K562 (cell line): Measurements from ENCODE around the gene SHF.

Source experiments
- CREB3 ChIP-seq: fragments of 450-650 bp; conservative IDR thresholded peaks from 2 replicates; pipeline ENCODE4 v1.6.1; 2016; ENCODE audit warnings: missing genetic modification characterization, low read depth, mild to moderate bottlenecking, missing compliant biosample characterization, moderate library complexity
- ETV5 ChIP-seq: sonication (generic); formaldehyde crosslinking; IDR thresholded peaks from 2 replicates; pipeline ENCODE4 v1.4.0; 2020; ENCODE audit warnings: low read depth, mild to moderate bottlenecking, missing genetic modification reagents
- FOSL1 ChIP-seq: fragments of 200-800 bp; sonication (Bioruptor generic); conservative IDR thresholded peaks from 2 replicates; pipeline ENCODE4 v1.6.1; 2016; ENCODE audit warnings: missing genetic modification characterization, missing compliant biosample characterization
- LARP7 ChIP-seq: fragments of 450-650 bp; IDR thresholded peaks from 2 replicates; pipeline ENCODE4 v1.6.1; 2016
- MAX ChIP-seq: sonication (generic); formaldehyde crosslinking; IDR thresholded peaks from 2 replicates; pipeline ENCODE4 v1.9.0; 2022; ENCODE audit warnings: mild to moderate bottlenecking, missing genetic modification reagents
- NFRKB ChIP-seq: fragments of 450-650 bp; IDR thresholded peaks from 2 replicates; pipeline ENCODE4 v1.6.1; 2016; ENCODE audit warnings: low read depth
- PHTF2 ChIP-seq: fragments of 250-450 bp; sonication (Bioruptor Pico); IDR thresholded peaks from 2 replicates; pipeline ENCODE4 v1.5.0; 2021; ENCODE audit warnings: mild to moderate bottlenecking
- POLR2AphosphoS5 ChIP-seq: IDR thresholded peaks from 2 replicates; pipeline ENCODE4 v1.6.1; 2011; ENCODE audit warnings: mild to moderate bottlenecking, low read depth, low read length, moderate library complexity; ENCODE audit not compliant: control insufficient read depth, insufficient read depth
- SNRNP70 ChIP-seq: fragments of 200-400 bp; formaldehyde crosslinking; optimal IDR thresholded peaks from 2 replicates; pipeline ENCODE3; 2017; ENCODE audit warnings: low read depth, low read length
- YBX1 ChIP-seq: fragments of 450-650 bp; IDR thresholded peaks from 2 replicates; pipeline ENCODE4 v1.7.1; 2016; ENCODE audit warnings: mild to moderate bottlenecking
- YY1 ChIP-seq, 3 experiments: IDR thresholded peaks; 2 replicates each; pipeline ENCODE4 v1.6.1; 2011; ENCODE audit warnings: low read length in 2 of 3, mild to moderate bottlenecking in 2 of 3, moderate library complexity in 2 of 3, borderline replicate concordance in 1 of 3, control low read depth in 1 of 3, low read depth in 1 of 3; ENCODE audit not compliant: insufficient read depth in 3 of 3, insufficient replicate concordance in 2 of 3, control insufficient read depth in 1 of 3, insufficient read length in 1 of 3; ENCODE audit errors: extremely low read depth in 1 of 3
- ZBTB7A ChIP-seq: IDR thresholded peaks from 2 replicates; pipeline ENCODE4 v1.6.1; 2011; ENCODE audit warnings: low read depth, mild to moderate bottlenecking, low read length, moderate library complexity, borderline replicate concordance; ENCODE audit not compliant: control insufficient read depth
- ZNF354B ChIP-seq: fragments of 250-450 bp; sonication (Bioruptor Pico); IDR thresholded peaks from 2 replicates; pipeline ENCODE4 v1.4.0; 2020
- ZNF407 ChIP-seq: fragments of 450-650 bp; IDR thresholded peaks from 2 replicates; pipeline ENCODE4 v1.6.1; 2016; ENCODE audit warnings: low read depth

GRCh38 chr15:45130291-45131000, 57.3 kb downstream of the SHF start:
- TF ChIP-seq MAX (CRISPR knock-in tag) (no peak), SNRNP70 (no peak), ZNF354B (no peak), FOSL1 (tag) (no peak), YY1 (IDR thresholded peaks at IDR 0.05; ENCODE audit: borderline replicate concordance in 1 of 3, control insufficient read depth in 1 of 3, extremely low read depth in 1 of 3, insufficient read depth in 3 of 3, insufficient read length in 1 of 3, insufficient replicate concordance in 2 of 3, low read depth in 1 of 3, low read length in 2 of 3) (no peak), NFRKB (no peak), ZNF407 (no peak), ZBTB7A (no peak), LARP7 (no peak), YBX1 (no peak), POLR2AphosphoS5 (no peak), ETV5 (CRISPR knock-in tag) (no peak), CREB3 (tag) (no peak), PHTF2 (no peak)
